ENCODE data around the gene CATSPERD. TPM values are rescaled to one million over a fixed set of nuclear protein-coding genes. Genes with fewer than 3 reads are reported as not detected.

The CATSPERD gene
- total and polyA plus RNA-seq, 9 of the 15 experiments (the other 6 are each of a cell fraction or from before 2014, with no cell fraction given), result not detected

- TF ChIP-seq HNRNPL (IDR thresholded peaks at IDR 0.05; ENCODE audit: low read depth, low read length), result peak; percentile 62; the same call in 1 of the 2 replicates
- 0 out of 2 replicates have a peak, but pooled peaks have one; percentile 43 for TF ChIP-seq ZSCAN32 (CRISPR knock-in tag; IDR thresholded peaks at IDR 0.05)
- TF ChIP-seq SMAD4 (CRISPR knock-in tag; conservative IDR thresholded peaks at IDR 0.05), result 0 out of 2 replicates have a peak, but pooled peaks have one; percentile 26
- TF ChIP-seq ZBTB17 (CRISPR knock-in tag; IDR thresholded peaks at IDR 0.05), result peak; percentile 10; the same call in 1 of the 2 replicates
- peak; percentile 6 for TF ChIP-seq RBBP5 (IDR thresholded peaks at IDR 0.05; ENCODE audit: borderline replicate concordance, insufficient read depth, low read length, poor library complexity, severe bottlenecking)
- TF ChIP-seq, protein P1, sequence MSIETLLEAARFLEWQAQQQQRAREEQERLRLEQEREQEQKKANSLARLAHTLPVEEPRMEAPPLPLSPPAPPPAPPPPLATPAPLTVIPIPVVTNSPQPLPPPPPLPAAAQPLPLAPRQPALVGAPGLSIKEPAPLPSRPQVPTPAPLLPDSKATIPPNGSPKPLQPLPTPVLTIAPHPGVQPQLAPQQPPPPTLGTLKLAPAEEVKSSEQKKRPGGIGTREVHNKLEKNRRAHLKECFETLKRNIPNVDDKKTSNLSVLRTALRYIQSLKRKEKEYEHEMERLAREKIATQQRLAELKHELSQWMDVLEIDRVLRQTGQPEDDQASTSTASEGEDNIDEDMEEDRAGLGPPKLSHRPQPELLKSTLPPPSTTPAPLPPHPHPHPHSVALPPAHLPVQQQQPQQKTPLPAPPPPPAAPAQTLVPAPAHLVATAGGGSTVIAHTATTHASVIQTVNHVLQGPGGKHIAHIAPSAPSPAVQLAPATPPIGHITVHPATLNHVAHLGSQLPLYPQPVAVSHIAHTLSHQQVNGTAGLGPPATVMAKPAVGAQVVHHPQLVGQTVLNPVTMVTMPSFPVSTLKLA (conservative IDR thresholded peaks at IDR 0.05), result 0 out of 4 replicates have a peak, but pooled peaks of 1 of the 2 experiments have one; percentile 5
- TF ChIP-seq POLR2AphosphoS5 (IDR thresholded peaks at IDR 0.05; ENCODE audit: control insufficient read depth, insufficient read depth, low read depth, low read length), result peak; percentile 17; the same call in 1 of the 2 replicates
- TF ChIP-seq, protein P2, sequence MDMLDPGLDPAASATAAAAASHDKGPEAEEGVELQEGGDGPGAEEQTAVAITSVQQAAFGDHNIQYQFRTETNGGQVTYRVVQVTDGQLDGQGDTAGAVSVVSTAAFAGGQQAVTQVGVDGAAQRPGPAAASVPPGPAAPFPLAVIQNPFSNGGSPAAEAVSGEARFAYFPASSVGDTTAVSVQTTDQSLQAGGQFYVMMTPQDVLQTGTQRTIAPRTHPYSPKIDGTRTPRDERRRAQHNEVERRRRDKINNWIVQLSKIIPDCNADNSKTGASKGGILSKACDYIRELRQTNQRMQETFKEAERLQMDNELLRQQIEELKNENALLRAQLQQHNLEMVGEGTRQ (CRISPR knock-in tag; IDR thresholded peaks at IDR 0.05), result no peak
- TF ChIP-seq CREM (IDR thresholded peaks at IDR 0.05; ENCODE audit: low read depth), result peak; percentile 6; the same call in 1 of the 2 replicates
- TF ChIP-seq ZC3H4 (CRISPR knock-in tag; IDR thresholded peaks at IDR 0.05; ENCODE audit: borderline replicate concordance), result peak; percentile 81; the same call in 1 of the 2 replicates
- TF ChIP-seq, protein P3, sequence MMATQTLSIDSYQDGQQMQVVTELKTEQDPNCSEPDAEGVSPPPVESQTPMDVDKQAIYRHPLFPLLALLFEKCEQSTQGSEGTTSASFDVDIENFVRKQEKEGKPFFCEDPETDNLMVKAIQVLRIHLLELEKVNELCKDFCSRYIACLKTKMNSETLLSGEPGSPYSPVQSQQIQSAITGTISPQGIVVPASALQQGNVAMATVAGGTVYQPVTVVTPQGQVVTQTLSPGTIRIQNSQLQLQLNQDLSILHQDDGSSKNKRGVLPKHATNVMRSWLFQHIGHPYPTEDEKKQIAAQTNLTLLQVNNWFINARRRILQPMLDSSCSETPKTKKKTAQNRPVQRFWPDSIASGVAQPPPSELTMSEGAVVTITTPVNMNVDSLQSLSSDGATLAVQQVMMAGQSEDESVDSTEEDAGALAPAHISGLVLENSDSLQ (IDR thresholded peaks at IDR 0.05), result 0 out of 2 replicates have a peak, but pooled peaks have one; percentile 4
- peak; percentile 79 for TF ChIP-seq PML (IDR thresholded peaks at IDR 0.05; ENCODE audit: low read length)
- TF ChIP-seq CBFA2T3 (IDR thresholded peaks at IDR 0.05), result peak; percentile 15; the same call in 1 of the 2 replicates
- no peak for TF ChIP-seq RBM25 (IDR thresholded peaks at IDR 0.05; ENCODE audit: low read depth, low read length, severe bottlenecking)
- peak; percentile 8; the same call in 1 of the 2 replicates for TF ChIP-seq ZBTB9 (CRISPR knock-in tag; IDR thresholded peaks at IDR 0.05)
- TF ChIP-seq FIP1L1 (IDR thresholded peaks at IDR 0.05; ENCODE audit: low read depth, low read length, poor library complexity, severe bottlenecking), result peak; percentile 93
- TF ChIP-seq, protein P4, sequence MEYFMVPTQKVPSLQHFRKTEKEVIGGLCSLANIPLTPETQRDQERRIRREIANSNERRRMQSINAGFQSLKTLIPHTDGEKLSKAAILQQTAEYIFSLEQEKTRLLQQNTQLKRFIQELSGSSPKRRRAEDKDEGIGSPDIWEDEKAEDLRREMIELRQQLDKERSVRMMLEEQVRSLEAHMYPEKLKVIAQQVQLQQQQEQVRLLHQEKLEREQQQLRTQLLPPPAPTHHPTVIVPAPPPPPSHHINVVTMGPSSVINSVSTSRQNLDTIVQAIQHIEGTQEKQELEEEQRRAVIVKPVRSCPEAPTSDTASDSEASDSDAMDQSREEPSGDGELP (CRISPR knock-in tag; IDR thresholded peaks at IDR 0.05; ENCODE audit: borderline replicate concordance), result peak; percentile 37; the same call in 1 of the 2 replicates
- TF ChIP-seq PRPF4 (IDR thresholded peaks at IDR 0.05; ENCODE audit: insufficient read depth, low read depth, low read length, poor library complexity, severe bottlenecking), result peak; percentile 20
- peak; percentile 96 for TF ChIP-seq RBM22 (IDR thresholded peaks at IDR 0.05; ENCODE audit: low read depth, low read length, poor library complexity, severe bottlenecking)
Observed at GRCh38 chr19:5691822-5692722, 28.4 kb upstream of the CATSPERD start (continued).

All from K562 (cell line).